Fibroblast of mammary gland (primary cell): ENCODE results near the gene PXYLP1.

Experiments
- DNase-seq: peaks from one replicate; pipeline ENCODE4 v3.0.0-alpha.2; 2010; ENCODE audit warnings: low read depth
- H3K4me3 ChIP-seq: 2 replicates; pipeline ENCODE4 v1.5.1; 2011; ENCODE audit warnings: low read depth, mild to moderate bottlenecking, low read length, moderate library complexity; ENCODE audit not compliant: control insufficient read depth
- TF ChIP-seq, protein P1 (sequence below): conservative IDR thresholded peaks from 2 replicates; pipeline ENCODE4 v1.5.1; 2011; ENCODE audit warnings: low read depth, low read length, inconsistent platforms; ENCODE audit not compliant: control insufficient read depth, insufficient read depth

Gene PXYLP1

DNA sequence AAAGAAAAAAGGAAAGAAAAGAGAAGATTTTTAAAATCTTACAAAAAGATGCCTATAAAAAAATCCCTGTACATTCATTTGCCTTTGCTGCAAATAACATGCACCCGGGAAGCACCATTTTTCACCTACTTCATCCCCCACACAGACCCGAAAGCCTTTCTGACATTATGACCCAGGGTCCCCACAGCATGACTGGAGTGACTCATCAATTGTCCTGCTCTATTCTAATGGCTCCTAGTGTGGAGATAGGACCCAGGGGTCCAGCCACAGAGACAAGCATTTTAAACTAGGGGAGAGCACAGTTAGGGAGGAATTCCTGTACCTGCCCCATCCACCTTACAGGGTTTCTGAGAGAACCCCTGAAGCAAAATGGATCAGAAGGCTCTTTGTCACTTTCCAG, 14.7 kb upstream of the PXYLP1 start:
- TF ChIP-seq, protein P1, sequence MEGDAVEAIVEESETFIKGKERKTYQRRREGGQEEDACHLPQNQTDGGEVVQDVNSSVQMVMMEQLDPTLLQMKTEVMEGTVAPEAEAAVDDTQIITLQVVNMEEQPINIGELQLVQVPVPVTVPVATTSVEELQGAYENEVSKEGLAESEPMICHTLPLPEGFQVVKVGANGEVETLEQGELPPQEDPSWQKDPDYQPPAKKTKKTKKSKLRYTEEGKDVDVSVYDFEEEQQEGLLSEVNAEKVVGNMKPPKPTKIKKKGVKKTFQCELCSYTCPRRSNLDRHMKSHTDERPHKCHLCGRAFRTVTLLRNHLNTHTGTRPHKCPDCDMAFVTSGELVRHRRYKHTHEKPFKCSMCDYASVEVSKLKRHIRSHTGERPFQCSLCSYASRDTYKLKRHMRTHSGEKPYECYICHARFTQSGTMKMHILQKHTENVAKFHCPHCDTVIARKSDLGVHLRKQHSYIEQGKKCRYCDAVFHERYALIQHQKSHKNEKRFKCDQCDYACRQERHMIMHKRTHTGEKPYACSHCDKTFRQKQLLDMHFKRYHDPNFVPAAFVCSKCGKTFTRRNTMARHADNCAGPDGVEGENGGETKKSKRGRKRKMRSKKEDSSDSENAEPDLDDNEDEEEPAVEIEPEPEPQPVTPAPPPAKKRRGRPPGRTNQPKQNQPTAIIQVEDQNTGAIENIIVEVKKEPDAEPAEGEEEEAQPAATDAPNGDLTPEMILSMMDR = no peak
- DNase-seq = no peak
- H3K4me3 ChIP-seq = no peak overlapping the region

DNA sequence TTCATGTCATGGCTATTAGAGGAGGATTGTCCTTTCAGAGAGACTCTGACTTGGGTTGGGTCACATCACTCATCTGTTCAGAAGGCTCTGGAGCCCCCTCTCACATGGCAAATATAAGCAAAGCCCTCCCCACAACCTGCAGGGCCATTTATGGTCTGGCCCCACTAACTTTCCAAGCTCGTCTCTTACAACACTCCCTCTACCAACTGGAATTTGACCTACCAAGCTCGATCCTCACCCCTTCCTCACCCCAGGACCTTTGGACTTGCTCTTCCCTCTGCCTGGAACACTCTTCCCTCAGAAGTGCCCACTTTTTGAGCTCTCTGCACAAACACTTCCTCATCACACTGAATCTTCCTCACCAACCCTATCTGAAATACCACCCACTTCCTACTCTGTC, 14.2 kb upstream of the PXYLP1 start:
- TF ChIP-seq, protein P1 = no peak
- no peak overlapping the region for H3K4me3 ChIP-seq
- no peak for DNase-seq

DNA sequence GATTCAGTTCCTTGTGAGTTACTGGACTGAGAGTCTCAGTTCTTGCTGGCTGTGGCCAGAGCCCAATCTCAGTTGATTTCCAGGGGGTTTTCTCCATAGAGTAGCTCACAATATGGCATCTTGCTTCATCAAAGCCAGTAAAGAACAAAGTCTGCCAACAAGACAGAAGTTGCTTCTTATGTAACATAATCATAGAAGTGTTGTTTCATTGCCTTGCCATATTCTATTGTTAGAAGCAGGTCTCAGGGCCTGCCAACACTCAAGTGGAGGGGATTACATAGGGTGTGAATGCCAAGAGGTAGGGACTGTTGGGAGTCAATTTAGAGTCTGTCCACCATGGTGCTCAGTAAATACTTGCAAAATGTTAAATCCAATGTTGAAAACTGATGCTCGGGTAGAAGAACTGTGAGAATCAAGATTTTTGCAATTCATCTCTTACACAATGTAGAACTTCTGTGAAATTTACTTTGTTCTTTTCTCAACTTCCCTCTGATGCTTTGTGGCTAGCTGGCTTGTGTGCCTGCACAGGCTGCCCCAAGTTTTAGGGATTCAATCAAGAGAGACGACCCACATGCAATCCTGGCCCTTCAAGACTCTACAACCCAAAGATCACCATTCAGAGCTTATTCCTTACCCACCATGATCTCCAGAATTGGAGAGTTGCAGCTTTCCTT, 13.3 kb upstream of the PXYLP1 start:
- TF ChIP-seq, protein P1 = no peak
- no peak for DNase-seq
- H3K4me3 ChIP-seq = no peak overlapping the region

DNA sequence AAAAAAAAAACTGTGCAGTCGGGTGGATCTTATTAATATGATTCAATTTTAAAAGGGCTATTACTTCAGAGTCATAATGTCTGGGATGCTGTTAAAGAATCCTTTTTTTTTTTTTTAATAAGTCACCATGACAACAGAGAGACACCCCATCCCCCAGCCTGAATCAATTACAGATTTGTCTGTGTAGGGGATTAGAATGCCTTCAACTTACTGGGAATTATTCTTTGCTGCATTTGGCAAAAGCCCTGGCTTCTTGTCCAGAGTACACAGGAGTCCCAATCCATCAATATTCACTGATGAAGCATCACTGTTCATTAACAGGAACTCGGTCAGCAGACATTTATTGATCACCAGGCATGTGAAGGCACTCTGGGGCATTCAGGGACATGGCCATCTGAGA, 12.7 kb upstream of the PXYLP1 start:
- TF ChIP-seq, protein P1 = no peak
- DNase-seq = no peak
- H3K4me3 ChIP-seq = no peak overlapping the region

DNA sequence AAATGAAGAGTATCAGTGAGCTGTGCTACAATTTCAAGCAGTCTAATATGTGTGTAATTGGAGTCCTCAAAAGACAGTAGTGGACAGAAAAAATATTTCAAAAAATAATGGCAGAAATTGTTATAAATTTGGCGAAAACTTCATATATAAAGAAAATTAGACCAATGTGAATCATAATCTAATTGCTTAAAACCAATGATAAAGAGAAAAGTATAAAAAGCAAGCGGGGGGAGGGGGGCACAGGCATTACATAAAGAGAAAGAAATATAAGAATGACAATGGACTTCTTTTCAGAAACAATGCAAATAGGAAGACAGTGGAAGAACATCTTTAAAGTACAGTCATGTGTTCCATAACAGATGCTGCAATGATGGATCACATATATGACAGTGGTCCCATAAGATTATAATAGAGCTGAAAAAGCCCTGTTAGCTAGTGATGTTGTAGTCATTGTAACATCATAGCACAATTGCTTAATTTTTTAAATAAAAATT, 7.9 kb upstream of the PXYLP1 start:
- TF ChIP-seq, protein P1 = no peak
- no peak for DNase-seq
- H3K4me3 ChIP-seq = no peak overlapping the region

DNA sequence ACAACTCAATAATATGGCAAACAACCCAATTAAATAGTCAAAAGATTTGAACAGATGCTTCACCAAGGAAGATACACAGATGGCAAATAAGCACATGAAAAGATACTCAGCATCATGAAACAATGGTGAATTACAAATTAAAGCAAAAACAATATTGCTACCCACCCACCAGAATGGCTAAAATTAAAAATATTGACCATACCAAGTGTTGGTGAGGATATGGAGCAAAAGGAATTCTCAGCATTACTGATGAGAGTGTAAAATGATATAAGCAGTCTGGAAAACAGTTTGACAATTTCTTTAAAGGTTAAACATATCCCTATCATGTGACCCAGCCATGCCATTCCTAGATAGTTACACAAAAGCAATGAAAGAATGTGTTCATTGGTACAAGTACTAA, 5.7 kb upstream of the PXYLP1 start:
- TF ChIP-seq, protein P1 = no peak
- no peak overlapping the region for H3K4me3 ChIP-seq
- DNase-seq = no peak
